SKM-1 treated with dmso at 0.1 percent for 144 hours (cell line): ENCODE data around the gene CD101.

Experiments used
- DNase-seq: peaks from one replicate; lab custom pipeline; 2025; ENCODE audit not compliant: unreplicated experiment; lab: John Stamatoyannopoulos, UW

Gene CD101

DNA sequence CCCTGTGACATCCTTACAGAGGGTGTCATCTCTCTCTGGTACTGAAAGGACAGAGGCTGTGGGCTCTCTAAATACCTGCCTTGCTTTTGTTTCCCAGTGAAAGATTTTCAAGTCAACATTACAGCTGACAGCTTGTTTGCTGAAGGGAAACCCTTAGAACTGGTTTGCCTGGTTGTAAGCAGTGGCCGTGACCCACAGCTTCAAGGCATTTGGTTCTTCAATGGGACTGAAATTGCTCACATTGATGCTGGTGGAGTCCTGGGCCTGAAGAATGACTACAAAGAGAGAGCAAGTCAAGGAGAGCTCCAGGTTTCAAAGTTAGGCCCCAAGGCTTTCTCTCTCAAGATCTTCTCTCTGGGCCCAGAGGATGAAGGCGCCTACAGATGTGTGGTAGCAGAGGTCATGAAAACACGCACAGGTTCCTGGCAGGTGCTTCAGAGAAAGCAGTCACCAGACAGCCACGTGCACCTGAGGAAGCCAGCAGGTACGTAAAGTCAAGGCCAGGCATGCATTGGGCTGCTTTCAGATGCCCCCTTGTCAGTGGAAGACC is 11.8 kb downstream of the CD101 start:
- no peak for DNase-seq

DNA sequence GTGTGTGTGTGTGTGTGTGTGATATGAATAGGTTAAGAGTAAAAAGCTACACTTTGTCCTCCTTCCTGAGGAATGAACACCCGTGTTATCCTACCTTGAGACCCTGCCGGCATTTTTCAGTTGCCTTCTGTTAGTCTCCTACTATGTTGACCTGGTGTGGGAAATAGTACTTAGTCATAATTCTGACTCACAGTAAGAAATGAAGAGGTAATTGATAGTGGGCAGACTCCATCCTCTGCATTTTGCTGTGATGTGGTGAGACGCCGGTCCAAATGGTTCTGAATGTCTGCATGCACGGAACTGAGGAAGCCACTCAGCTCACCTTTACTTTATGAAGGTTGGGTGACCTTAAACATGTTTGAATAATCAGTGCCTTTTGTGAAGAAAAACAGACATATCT is 12.6 kb downstream of the CD101 start:
- no peak for DNase-seq

DNA sequence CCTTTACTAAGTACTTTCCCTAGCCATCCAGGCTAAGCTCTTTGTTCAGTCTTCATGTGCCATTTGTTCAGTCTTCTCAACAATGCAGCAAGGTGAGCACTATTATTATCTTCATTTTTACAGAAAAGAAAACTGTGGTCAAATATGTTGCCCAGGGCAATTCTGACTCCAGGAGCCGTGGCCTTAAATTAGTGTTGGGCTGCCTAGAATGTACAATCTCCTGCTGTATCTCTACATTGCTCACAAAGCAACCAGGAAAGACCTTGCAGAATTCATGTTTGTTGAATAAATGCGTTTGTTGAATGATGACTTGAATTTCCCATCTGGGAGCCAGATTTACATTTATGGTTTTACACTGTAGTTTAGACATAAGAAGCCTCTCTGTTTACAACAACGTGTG is 14.2 kb downstream of the CD101 start:
- no peak for DNase-seq

DNA sequence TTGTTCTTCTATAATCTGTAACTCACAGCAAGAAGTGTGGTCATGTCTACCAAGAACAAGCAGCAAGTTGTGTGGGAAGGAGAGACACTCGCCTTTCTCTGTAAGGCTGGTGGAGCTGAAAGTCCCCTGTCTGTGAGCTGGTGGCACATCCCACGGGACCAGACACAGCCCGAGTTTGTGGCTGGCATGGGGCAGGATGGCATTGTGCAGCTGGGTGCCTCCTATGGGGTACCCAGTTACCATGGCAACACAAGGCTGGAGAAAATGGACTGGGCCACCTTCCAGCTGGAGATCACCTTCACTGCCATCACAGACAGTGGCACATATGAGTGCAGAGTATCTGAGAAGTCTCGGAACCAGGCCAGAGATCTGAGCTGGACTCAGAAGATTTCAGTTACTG is 15.5 kb downstream of the CD101 start:
- no peak for DNase-seq

DNA sequence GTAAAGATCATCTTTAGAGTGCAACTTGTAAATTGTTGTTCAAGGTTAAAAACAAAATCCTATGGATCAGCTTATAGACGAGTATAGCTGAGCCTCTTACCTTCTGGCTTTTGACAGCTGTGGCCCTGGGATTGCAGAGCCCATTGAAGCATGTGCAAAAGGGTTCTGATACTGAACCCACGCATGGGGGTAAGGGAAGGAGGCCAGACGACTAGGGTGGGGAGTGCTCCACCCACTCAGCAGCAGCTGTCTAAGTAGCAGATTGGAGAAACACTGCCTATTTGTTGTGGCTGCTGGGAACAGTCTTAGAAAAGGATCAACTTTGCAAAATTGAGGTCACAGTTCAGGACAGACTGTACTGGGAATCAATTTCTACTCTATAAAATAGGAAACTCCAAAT is 16.1 kb downstream of the CD101 start:
- no peak for DNase-seq

DNA sequence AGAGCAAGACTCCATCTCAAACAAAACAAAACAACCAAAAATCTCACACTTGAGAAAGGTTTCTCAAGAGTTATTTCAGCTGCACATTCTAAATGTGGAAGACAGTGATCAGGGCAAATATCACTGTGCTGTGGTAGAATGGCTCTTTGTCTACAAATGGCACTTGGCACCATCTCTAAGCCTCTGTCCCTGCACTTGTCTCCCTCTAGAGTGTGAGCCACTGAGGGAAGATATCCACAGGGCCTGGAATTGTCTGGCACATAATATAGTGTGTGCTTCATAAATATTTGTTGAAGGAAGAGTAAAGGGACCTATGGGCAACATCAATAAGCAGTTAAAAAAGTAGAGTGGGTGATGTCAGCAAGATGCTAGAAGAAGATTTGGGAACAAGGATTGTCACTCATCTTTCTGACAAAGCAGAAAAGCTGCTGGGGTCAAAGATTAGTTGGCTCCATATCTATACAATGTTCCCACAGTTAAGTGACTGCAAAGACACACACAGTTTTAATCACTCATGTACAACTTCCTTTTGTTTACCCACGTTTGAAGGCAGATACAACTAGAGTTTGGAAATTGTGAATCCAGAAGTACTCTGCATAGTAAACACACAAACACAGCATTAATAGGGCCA is 19.1 kb downstream of the CD101 start:
- DNase-seq, result no peak

DNA sequence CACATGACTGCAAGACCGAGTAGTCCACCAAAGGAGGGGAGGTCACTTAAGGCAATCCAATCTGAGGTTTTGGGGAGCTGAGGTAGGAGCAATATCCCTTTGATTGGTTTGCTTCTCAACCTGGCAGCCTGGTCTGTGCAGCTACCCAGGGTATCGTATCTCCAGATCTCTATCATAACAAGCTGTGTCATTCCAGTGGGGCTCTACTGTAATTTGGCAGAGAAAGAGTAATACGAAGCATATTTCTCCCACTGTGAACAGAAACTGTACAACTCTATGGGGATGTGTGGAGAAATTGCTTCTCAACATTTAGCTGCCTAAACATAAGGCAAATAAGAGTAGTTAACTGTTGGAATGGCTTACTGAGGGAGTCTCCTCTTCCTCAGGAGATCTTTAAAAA is 20.6 kb downstream of the CD101 start:
- DNase-seq, result no peak

DNA sequence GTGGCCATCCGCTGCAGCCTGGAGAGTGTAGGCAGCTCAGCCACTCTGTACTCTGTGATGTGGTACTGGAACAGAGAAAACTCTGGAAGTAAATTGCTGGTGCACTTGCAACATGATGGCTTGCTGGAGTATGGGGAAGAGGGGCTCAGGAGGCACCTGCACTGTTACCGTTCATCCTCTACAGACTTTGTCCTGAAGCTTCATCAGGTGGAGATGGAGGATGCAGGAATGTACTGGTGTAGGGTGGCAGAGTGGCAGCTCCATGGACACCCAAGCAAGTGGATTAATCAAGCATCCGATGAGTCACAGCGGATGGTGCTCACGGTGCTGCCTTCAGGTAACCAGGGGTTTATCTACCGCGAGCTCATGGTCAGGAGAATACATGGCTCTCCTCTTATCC is 24.0 kb downstream of the CD101 start:
- DNase-seq, result no peak

DNA sequence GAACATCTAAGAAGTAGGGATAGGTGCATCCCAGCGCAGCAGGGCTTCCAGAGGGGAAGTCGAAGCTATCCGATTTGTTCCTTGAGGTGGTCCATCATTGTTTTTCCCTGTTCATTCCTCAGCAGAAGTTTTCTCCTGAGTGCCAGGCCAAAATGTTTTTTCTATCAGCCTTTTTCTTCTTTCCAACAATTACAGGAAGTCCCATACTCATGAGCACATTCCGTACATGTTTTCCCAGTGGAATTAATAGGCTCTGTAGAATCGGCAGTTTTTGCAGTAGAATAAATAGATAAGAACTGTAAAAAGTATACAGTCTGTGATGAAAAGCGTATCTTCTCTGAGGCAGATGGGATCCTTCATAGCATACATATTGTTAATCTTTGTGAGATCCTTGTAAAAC is 24.8 kb downstream of the CD101 start:
- no peak for DNase-seq

DNA sequence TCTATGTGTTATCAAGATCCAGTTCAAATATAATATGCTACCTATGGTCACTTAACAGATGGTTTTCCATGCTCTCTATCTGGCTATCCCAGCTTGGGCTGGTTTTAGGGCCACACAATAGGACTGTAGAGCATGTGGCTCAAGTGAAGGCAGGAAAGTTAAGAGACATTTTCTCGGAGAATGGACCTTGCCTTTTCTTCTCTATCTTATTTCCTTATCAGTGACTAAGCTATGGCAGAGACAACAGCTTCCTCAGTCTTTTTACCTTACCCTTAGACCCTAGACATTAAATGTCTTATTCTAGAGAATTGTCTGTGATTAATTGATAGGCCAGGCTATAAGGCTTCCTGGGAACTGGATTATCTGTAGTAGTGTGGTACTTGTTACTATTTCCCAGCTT is 28.1 kb downstream of the CD101 start:
- DNase-seq, result no peak

DNA sequence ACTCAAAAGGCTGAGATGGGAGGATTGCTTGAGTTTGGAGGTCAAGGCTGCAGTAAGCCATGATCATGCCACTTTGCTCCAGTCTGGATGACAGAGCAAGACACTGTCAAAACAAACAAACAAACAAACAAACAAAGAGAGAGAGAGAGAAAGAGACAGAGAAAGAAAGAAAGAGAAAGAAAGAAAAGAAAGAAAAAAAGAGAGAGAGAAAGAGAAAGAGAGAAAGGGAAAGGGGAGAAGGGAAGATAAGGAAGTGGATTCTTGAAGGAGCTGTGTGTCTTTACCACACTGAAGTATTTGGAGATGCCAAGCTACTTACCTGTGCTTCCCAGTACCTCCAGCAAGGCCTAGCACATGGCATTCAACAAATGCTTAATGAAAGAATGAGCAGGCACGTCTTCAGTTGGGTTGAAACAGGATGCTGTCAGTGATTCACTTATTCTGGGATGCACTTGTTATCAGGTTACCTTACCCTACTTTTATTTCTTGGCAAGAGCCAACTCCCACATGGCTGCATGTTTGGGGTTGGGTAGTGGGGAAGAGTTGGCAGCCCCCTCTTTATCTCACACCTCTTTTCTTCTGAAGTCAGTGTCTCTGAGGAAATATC is 28.8 kb downstream of the CD101 start:
- no peak for DNase-seq

DNA sequence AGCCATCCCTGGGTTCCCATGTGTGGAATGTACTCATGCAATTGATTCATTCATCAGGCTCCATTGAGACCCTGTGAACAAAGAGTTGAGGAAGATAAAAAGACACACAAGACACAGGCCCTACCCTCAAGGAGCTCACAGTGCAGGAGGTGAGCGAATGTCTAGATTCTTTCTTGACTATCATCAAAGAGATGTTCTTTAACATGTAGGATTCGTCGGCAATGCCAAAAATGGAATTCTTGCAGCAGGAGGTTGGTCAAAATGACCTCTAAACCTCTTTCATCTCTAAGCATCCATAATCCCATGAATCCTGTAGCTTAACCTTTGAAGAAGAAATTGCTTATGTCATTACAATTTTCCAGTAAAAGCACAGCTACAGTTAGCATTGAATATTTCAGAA is 30.7 kb downstream of the CD101 start:
- no peak for DNase-seq

DNA sequence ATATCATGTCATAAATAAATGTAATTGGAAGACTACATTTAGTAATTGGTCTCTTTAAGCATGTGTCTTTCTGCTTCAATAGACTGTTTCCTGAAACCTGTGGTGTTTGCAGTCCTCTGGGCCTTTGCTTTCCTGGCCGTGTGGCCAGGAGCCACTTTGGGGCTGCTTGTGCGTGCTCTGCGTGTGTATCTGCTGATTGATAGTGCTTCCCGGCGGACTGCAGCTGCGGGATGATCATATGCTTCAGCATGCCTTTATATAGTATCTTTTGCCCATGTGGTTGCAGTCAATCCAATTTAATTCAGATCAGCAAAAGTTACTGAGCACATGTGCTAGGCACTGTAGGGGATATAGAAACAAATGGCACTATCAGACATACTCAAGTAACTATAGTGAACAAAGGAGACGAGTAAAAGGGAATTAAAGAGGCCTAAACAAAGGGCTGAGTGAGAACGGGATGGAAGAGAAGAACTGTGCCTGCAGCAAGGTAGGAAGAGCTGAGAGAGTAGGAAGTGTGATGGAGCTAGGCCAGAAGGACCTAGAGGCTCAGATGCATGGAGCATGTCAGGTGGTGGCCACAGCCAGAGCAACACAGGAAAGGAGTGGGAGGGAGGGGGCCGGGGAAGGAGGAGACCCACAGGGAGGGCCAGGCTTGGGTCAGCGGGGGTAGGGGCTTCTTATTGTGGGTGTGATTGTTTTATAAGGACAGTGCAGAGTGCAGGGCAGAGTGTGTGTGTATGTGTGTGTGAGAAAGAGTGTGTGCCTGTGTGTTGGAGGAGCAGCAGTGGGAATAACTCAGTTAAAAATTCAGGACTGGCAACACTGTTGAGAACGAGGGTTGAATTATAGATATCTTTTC is 31.4 kb downstream of the CD101 start:
- DNase-seq, result no peak

DNA sequence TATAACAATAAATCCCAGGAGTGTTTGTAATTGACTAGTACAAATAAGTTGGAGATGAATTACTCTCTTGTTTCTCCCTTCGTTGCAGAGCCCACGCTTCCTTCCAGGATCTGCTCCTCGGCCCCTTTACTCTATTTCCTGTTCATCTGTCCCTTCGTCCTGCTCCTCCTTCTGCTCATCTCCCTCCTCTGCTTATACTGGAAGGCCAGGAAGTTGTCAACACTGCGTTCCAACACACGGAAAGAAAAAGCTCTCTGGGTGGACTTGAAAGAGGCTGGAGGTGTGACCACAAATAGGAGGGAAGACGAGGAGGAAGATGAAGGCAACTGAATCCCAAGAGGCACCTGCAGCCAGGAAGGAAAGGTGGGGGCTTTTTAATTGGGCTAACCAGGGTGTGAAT is 32.2 kb downstream of the CD101 start:
- no peak for DNase-seq

DNA sequence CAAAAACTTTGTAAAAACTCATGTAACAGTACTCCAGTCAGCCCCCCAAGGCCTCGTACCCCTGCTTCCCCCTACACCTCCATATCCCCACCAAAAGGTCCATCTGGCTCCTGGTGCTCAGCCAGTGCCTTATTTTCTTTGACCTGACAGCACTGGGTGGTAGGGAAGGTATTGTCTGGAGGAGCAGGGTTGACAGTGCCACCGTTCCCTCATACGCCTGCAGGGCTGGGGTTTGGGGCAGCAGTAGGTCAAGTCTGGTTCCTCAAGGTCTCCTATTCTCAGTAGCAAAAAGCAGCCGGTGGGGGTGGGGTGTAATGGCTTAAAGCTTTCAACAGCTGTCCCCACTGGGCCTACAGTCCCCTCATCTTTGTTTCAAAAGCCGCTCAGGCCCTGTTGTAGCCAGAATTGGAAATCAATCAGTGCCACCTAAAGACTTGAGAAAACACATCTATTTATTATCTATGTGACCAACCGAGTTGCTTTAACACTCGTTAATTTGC is 33.3 kb downstream of the CD101 start:
- DNase-seq, result no peak

DNA sequence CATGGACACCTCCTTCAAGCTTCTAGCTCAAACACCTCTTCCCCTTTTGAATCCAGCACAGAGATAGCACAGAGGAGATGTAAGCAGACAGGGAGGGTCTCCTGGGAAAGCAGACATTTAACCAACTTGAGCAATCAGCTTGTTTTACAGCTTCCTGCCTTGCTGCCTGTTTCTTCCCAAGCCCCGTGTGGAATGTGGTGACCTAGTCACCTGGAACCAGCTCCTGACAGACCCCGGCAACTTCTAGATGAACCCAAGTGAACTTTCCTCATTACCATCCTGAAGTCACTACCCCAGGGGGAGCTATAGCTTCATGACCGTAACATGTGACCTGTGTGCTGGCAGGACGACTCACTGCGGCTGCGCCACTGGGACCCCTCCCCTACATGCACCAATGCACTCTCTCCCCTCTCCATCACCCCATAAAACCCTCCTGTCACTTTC is 34.5 kb downstream of the CD101 start:
- DNase-seq, result no peak

DNA sequence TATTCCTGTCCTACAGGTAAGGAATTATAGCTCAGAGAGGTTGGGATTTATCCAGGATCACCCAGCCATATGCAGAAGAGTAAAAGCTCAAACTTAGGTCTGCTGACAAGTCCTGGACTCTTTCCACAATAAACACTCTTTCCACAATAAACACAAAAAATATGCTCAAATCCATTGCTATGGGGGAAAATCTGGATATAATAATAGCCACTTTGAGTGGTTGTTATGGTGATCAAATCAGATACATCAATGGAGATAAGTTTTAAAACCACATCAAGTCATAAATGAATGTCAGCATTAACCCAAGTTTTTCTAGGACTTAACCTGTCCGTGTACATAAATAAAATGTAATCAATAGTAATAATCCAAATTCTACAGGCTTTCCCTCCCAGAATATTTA is 36.2 kb downstream of the CD101 start:
- no peak for DNase-seq

DNA sequence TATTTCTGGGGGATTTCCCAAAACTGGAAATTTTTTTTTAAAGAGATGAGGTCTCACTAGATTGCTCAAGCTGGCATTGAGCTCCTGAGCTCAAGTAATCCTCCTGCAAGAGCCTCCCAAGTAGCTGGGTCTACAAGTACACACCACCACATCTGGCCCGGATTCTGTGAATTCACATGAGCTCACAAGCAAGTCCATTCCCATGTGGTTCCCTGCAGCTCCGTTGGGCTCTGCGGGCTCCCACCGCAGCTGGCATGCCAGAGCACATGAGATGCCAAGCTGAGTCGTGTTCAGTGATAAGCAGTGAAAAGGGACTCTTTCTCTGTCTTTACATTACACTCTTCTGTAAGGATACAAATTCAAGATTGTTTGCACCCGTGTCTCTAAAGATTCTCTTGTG is 36.7 kb downstream of the CD101 start:
- no peak for DNase-seq

DNA sequence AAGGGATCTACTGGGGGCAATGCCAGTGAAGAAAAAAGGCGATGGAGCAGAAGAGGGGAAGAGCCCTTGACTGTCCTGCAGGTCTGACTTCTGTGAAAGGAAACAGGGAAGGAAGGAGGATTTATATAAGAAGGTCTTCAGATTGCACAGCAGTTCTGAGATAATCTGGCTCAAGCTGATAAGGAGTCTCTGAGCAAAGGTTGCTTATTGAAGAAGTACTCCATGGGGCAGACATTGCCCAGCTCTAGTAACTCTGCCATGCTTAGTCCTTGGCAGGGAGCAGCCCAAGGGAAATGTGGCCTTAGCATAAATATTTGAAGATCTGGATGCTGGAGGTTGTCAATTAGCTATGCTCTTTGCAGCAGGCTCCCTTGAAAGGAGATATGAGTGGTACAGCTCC is 42.7 kb downstream of the CD101 start:
- DNase-seq, result no peak

DNA sequence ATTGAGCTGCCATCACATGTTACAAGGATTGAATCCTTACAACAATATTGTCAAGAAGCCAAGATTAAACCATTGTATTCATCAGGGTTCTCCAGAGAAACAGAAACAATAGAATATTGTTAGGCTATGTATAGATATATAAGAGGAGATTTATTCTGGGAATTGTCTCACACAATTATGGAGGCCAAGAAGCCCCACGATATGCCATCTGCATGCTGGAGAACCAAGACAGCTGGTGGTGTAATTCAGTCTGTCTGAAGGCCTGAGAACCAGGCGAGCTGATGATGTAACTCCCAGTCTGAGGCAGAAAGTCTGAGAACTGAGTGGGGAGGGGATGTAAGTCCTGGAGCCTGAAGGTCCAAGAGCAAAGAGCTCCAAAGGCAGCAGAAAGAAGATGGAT is 44.1 kb downstream of the CD101 start:
- no peak for DNase-seq

DNA sequence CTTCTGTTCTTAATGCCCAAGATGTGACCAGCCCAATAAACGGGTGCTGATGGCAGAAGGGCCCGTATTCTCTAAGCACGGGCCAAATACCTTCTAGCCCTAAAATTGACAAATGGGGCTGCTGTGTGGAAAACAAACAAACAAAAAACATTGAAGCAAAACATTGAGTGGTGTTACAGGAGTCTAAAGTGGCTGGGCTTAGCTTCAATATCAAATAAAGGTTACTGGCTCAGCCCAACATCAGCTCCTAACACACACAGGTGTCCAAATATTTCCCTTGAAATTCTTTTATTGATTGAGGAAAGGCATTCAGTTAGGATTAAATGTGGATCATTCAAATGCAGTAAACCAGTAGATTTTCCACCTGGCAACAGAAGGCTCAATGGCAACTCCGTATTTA is 45.2 kb downstream of the CD101 start:
- DNase-seq, result no peak

DNA sequence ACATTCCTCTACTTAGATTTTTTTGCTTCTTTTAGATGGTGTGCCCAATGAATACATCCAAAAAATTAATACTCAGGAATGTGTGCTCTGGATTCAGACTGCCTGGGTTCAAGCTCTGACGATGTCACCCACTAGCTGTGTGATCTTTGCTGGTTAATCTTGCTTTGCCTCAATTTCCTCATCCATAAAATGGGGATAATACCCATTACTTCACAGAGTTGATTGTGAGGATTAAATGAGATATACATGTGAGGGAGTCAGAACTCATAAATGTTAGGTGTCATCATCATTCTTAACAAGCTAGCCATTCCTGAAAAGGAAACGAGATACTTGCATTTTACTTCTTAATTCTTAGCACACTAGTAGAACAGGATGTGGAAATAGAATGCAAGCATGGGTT is 45.7 kb downstream of the CD101 start:
- DNase-seq, result no peak
